B cell (primary cell): ENCODE data around the gene CHAF1B.

ENCODE experiments used
- CTCF ChIP-seq: fragments of 200-600 bp; IDR thresholded peaks from one replicate; pipeline ENCODE4 v1.8.0; 2022; ENCODE audit warnings: antibody characterized with exemption, mild to moderate bottlenecking
- EZH2 ChIP-seq: IDR thresholded peaks from 2 replicates; pipeline ENCODE4 v1.6.1; 2012; ENCODE audit warnings: borderline replicate concordance, low read depth, mild to moderate bottlenecking, moderate library complexity, low read length; ENCODE audit not compliant: insufficient read depth, poor library complexity, severe bottlenecking

- TF ChIP-seq EZH2 (no peak), CTCF (no peak)
Measured at GRCh38 chr21:36375994-36376393, 9.2 kb upstream of the CHAF1B start.
